Neutrophil (primary cell): ENCODE measurements around the gene NPM3.

Experiments used
- H3K27ac ChIP-seq: fragments of 200-600 bp; sonication (generic); 2 replicates; pipeline ENCODE4 v1.5.1; 2016; ENCODE audit warnings: mild to moderate bottlenecking, moderate library complexity
- H3K27me3 ChIP-seq: fragments of 200-600 bp; sonication (generic); 2 replicates; pipeline ENCODE4 v1.6.0; 2016; ENCODE audit warnings: mild to moderate bottlenecking
- H3K36me3 ChIP-seq: fragments of 200-600 bp; sonication (generic); 2 replicates; pipeline ENCODE4 v1.5.1; 2017
- H3K4me1 ChIP-seq, 2 experiments: fragments of 200-600 bp in 1 of 2; sonication (generic) in 1 of 2; 1 replicate in 1 of 2; 2 replicates in 1 of 2; pipeline versions ENCODE4 v1.5.1 to v1.6.1; 2013 to 2016; ENCODE audit warnings: low read depth in 1 of 2, low read length in 1 of 2, mild to moderate bottlenecking in 1 of 2, moderate library complexity in 1 of 2; ENCODE audit not compliant: control insufficient read depth in 1 of 2, insufficient read depth in 1 of 2
- H3K4me3 ChIP-seq, 2 experiments: fragments of 200-600 bp in 1 of 2; sonication (generic) in 1 of 2; 1 replicate in 1 of 2; 2 replicates in 1 of 2; pipeline ENCODE4 v1.5.1; 2013 to 2016; ENCODE audit warnings: low read depth in 1 of 2, low read length in 1 of 2, mild to moderate bottlenecking in 1 of 2, moderate library complexity in 1 of 2
- H3K9me3 ChIP-seq: fragments of 200-600 bp; sonication (generic); 2 replicates; pipeline ENCODE4 v1.5.1; 2016
- CTCF ChIP-seq: fragments of 200-600 bp; sonication (generic); IDR thresholded peaks from 2 replicates; pipeline ENCODE4 v1.5.1; 2016; ENCODE audit warnings: antibody characterized with exemption

The NPM3 gene

GRCh38 chr10:101767600-101767945 lies 15.7 kb downstream of the NPM3 start:
- peaks cover 97% of the 10 kb centered on the region for H3K27me3 ChIP-seq
- no peaks in the 10 kb centered on the region for H3K36me3 ChIP-seq
- no peaks in the 10 kb centered on the region for H3K4me1 ChIP-seq
- TF ChIP-seq CTCF, result no peak
- H3K9me3 ChIP-seq, result no peaks in the 10 kb centered on the region
- no peak overlapping the region for H3K27ac ChIP-seq
- H3K4me3 ChIP-seq, result no peak overlapping the region

GRCh38 chr10:101766753-101767599 lies 16.3 kb downstream of the NPM3 start:
- Histone ChIP-seq H3K4me3 (no peak overlapping the region), H3K9me3 (no peaks in the 10 kb centered on the region), H3K36me3 (no peaks in the 10 kb centered on the region), H3K27ac (no peak overlapping the region), H3K27me3 (peaks cover 97% of the 10 kb centered on the region), H3K4me1 (no peaks in the 10 kb centered on the region)
- TF ChIP-seq CTCF, result no peak

GRCh38 chr10:101766306-101766705 lies 16.9 kb downstream of the NPM3 start:
- no peaks in the 10 kb centered on the region for H3K36me3 ChIP-seq
- H3K9me3 ChIP-seq, result no peaks in the 10 kb centered on the region
- no peak for TF ChIP-seq CTCF
- no peaks in the 10 kb centered on the region for H3K4me1 ChIP-seq
- H3K27me3 ChIP-seq, result peaks cover 97% of the 10 kb centered on the region
- no peak overlapping the region for H3K27ac ChIP-seq
- no peak overlapping the region for H3K4me3 ChIP-seq

GRCh38 chr10:101763141-101763846 lies 20.0 kb downstream of the NPM3 start:
- Histone ChIP-seq H3K9me3 (no peaks in the 10 kb centered on the region), H3K36me3 (no peaks in the 10 kb centered on the region), H3K4me1 (no peaks in the 10 kb centered on the region), H3K27ac (no peak overlapping the region), H3K27me3 (peaks cover 94% of the 10 kb centered on the region), H3K4me3 (no peak overlapping the region)
- TF ChIP-seq CTCF, result no peak

- Histone ChIP-seq H3K9me3 (no peaks in the 10 kb centered on the region), H3K27me3 (peaks cover 93% of the 10 kb centered on the region), H3K4me1 (no peaks in the 10 kb centered on the region), H3K36me3 (no peaks in the 10 kb centered on the region), H3K27ac (no peak overlapping the region), H3K4me3 (no peak overlapping the region)
- TF ChIP-seq CTCF, result no peak
Observed at GRCh38 chr10:101762736-101763135, 20.5 kb downstream of the NPM3 start.
